Measurements from ENCODE around the gene GINM1.

Gene GINM1

DNA sequence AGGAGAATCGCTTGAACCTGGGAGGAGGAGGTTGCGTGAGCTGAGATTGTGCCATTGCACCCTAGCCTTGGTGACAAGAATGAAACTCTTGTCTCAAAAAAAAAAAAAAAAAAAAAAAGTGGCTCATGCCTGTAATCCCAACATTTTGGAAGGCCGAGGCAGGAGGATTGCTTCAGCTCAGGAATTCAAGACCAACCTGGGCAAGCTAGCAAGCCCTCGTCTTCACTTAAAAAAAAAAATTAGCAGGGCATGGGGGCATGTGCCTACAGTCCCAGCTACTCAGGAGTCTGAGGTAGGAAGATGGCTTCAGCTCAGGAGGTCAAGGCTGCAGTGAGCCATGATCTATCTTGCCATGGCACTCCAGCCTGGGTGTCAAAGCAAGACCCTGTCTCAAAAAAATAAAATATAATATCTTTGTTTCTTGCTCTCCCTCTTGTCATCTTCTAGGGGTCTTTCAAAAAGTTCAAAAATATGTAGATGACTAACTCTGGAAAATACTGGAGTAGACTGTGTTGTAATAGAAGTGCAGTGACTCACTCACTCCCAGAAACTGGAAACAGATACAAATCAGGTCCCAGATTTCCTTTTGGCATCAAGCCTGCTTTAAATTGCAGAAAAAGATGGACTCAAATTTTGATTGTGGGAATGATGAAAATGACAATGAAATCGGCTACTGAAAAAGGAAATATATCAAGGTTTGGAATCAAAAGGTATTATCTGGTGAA lies 2.8 kb upstream of the GINM1 start:
- DNase-seq (ENCODE audit: low read depth, low spot score) = peak; percentile 53
- CTCF ChIA-PET = interaction anchor here (0.8 to 3.7 kb wide), 3 partner anchors 13 to 16 kb away, joined by 3 to 34 read pairs (median 8); partner anchors contain the start of gene PPIL4

GRCh38 chr6:149563928-149564325 lies 2.2 kb upstream of the GINM1 start:
- DNase-seq (ENCODE audit: low read depth, low spot score) = no peak
- H3K4me3 ChIP-seq (ENCODE audit: low read depth, low read length) = no peak overlapping the region
- no peak for TF ChIP-seq CTCF (IDR thresholded peaks at IDR 0.05; ENCODE audit: insufficient read depth, low read length, missing control alignments)
- CTCF ChIA-PET = interaction anchor here (0.7 to 2.0 kb wide), 2 partner anchors 17 to 28 kb away, joined by 5 to 8 read pairs; no protein-coding TSS in a partner anchor
- POLR2A ChIA-PET = no interaction called here

More for the DNA sequence above, 2.8 kb upstream of the GINM1 start:
- TF ChIP-seq CTCF (IDR thresholded peaks at IDR 0.05; ENCODE audit: insufficient read depth, low read length, missing control alignments) = no peak
- H3K4me3 ChIP-seq (ENCODE audit: low read depth, low read length) = no peak overlapping the region
- POLR2A ChIA-PET = no interaction called here

GRCh38 chr6:149566410-149567193 lies 427 bp downstream of the GINM1 start:
- TF ChIP-seq CTCF (IDR thresholded peaks at IDR 0.05; ENCODE audit: insufficient read depth, low read length, missing control alignments) = no peak
- DNase-seq (ENCODE audit: low read depth, low spot score) = no peak
- ChIA-PET CTCF (interaction anchor here (1.1 to 1.3 kb wide), 3 partner anchors 15 to 21 kb away, joined by 3 to 6 read pairs (median 4); no protein-coding TSS in a partner anchor), POLR2A (no interaction called here)
- H3K4me3 ChIP-seq (ENCODE audit: low read depth, low read length) = peak overlapping the region; percentile 87

DNA sequence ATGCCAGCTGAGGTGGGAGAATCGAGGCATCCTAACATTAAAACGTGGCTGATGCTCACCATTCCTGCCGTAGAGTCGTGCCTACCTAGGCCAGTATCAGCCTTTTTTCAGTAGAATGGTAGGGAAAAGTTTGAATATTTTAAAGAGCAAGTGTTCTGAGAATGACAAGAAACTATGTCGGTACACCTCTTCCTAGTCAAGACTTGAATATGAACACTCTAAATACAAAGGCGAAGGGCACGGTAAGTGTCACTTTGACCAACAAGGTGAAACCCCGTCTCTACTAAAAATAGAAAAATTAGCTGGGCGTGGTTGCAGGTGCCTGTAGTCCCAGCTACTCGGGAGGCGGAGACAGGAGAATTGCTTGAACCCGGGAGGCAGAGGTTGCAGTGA lies 1.0 kb downstream of the GINM1 start:
- no peak for TF ChIP-seq CTCF (IDR thresholded peaks at IDR 0.05; ENCODE audit: insufficient read depth, low read length, missing control alignments)
- ChIA-PET CTCF (interaction anchor here (1.1 kb wide), 1 partner anchor 19 kb away, joined by 3 read pairs; no protein-coding TSS in a partner anchor), POLR2A (no interaction called here)
- DNase-seq (ENCODE audit: low read depth, low spot score) = no peak
- peak overlapping the region; percentile 87 for H3K4me3 ChIP-seq (ENCODE audit: low read depth, low read length)

- DNase-seq (ENCODE audit: low read depth, low spot score) = no peak
- ChIA-PET POLR2A (no interaction called here), CTCF (no interaction called here)
- H3K4me3 ChIP-seq (ENCODE audit: low read depth, low read length) = no peak overlapping the region
- TF ChIP-seq CTCF (IDR thresholded peaks at IDR 0.05; ENCODE audit: insufficient read depth, low read length, missing control alignments) = no peak
Observed at GRCh38 chr6:149567945-149568585, 1.9 kb downstream of the GINM1 start.

Data from AG04449 (cell line).